ENCODE results near the gene TMEM151B. TPM values are rescaled to one million over a fixed set of nuclear protein-coding genes. Genes with fewer than 3 reads are reported as not detected.

TMEM151B gene
- total RNA-seq, 2 donors from 2014 or later, result 0.12 to 0.19 TPM

- H3K4me1 ChIP-seq, result peaks cover 8% of the 10 kb centered on the region
These were observed 15.8 kb upstream of the TMEM151B start for GRCh38 chr6:44254191-44255104.

GRCh38 chr6:44255105-44255808, 15.0 kb upstream of the TMEM151B start:
- H3K27ac ChIP-seq, result no peak overlapping the region
- H3K4me1 ChIP-seq, result peaks cover 8% of the 10 kb centered on the region
- H3K9ac ChIP-seq (ENCODE audit: low read depth in 2 of 2, low read length in 2 of 2), result no peak overlapping the region
- no peak for TF ChIP-seq CTCF (IDR thresholded peaks at IDR 0.05)
- no peak for DNase-seq
- no peaks in the 10 kb centered on the region for H3K27me3 ChIP-seq
- intact Hi-C loops (cut with DNase I), result no loop called here
- no peak overlapping the region for H3K4me3 ChIP-seq
- peaks cover 34% of the 10 kb centered on the region for H3K36me3 ChIP-seq
- no peaks in the 10 kb centered on the region for H3K9me3 ChIP-seq

More at GRCh38 chr6:44254191-44255104, 15.8 kb upstream of the TMEM151B start:
- H3K9ac ChIP-seq (ENCODE audit: low read depth in 2 of 2, low read length in 2 of 2), result no peak overlapping the region
- no peak for DNase-seq
- H3K9me3 ChIP-seq, result no peaks in the 10 kb centered on the region
- no peak for TF ChIP-seq CTCF (IDR thresholded peaks at IDR 0.05)
- no peaks in the 10 kb centered on the region for H3K27me3 ChIP-seq
- H3K27ac ChIP-seq, result no peak overlapping the region
- peaks cover 32% of the 10 kb centered on the region for H3K36me3 ChIP-seq
- intact Hi-C loops (cut with DNase I), result no loop called here
- no peak overlapping the region for H3K4me3 ChIP-seq

- Histone ChIP-seq H3K27me3 (no peaks in the 10 kb centered on the region), H3K36me3 (peaks cover 25% of the 10 kb centered on the region), H3K9ac (ENCODE audit: low read depth in 2 of 2, low read length in 2 of 2) (peak overlapping the region; percentile 88), H3K4me3 (peak overlapping the region; percentile 78), H3K9me3 (no peaks in the 10 kb centered on the region), H3K4me1 (peaks cover 8% of the 10 kb centered on the region), H3K27ac (peak overlapping the region; percentile 87)
- TF ChIP-seq CTCF (IDR thresholded peaks at IDR 0.05), result no peak
- DNase-seq, result peak; percentile 75
- intact Hi-C loops (cut with DNase I), result no loop called here
These were observed 14.1 kb upstream of the TMEM151B start for GRCh38 chr6:44255871-44256774.

DNA sequence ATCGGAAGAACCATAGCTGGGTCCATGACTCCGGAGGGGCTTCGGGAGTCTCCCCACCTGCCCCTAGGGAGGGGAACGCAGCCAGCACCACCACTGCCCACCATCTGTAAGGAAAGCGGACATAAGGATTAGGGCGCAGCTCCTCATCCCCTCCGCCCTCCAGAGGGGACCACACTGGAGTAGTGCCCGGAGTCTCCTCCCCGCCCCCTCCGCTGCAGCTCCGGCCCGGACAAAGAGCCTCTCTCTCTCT, 13.6 kb upstream of the TMEM151B start:
- intact Hi-C loops (cut with DNase I), result no loop called here
- Histone ChIP-seq H3K9me3 (no peaks in the 10 kb centered on the region), H3K27me3 (no peaks in the 10 kb centered on the region), H3K4me3 (peak overlapping the region; percentile 78), H3K27ac (peak overlapping the region; percentile 87), H3K9ac (ENCODE audit: low read depth in 2 of 2, low read length in 2 of 2) (peak overlapping the region; percentile 88), H3K4me1 (peaks cover 13% of the 10 kb centered on the region), H3K36me3 (peaks cover 21% of the 10 kb centered on the region)
- no peak for DNase-seq
- TF ChIP-seq CTCF (IDR thresholded peaks at IDR 0.05), result no peak

Measured in colonic mucosa (tissue), 4 donors.